IPS DF 19.7 (cell line): ENCODE measurements around the gene FAM193A.
"Not testable (repeated sequence)": the region's sequence is repeated elsewhere in the genome, so short reads cannot be mapped to it uniquely, and the experiment has no call there.

ENCODE experiments used
- DNase-seq: peaks from one replicate; pipeline ENCODE4 v3.0.0-alpha.2; 2013; ENCODE audit warnings: low read depth, low spot score

Gene FAM193A

GRCh38 chr4:2615821-2616220 lies 79.4 kb downstream of the FAM193A start:
- DNase-seq: no peak

GRCh38 chr4:2617955-2618354 lies 81.5 kb downstream of the FAM193A start:
- no peak for DNase-seq

GRCh38 chr4:2618729-2619128 lies 82.3 kb downstream of the FAM193A start:
- DNase-seq: not testable (repeated sequence)

- DNase-seq: no peak
Observed at GRCh38 chr4:2619459-2619858, 83.0 kb downstream of the FAM193A start.

GRCh38 chr4:2621419-2621818 lies 85.0 kb downstream of the FAM193A start:
- DNase-seq: no peak

GRCh38 chr4:2623442-2623841 lies 87.0 kb downstream of the FAM193A start:
- DNase-seq: no peak

GRCh38 chr4:2624782-2625530 lies 88.5 kb downstream of the FAM193A start:
- DNase-seq: no peak

- DNase-seq: no peak
Observed at GRCh38 chr4:2626231-2626630, 89.8 kb downstream of the FAM193A start.

- DNase-seq: no peak
Observed at GRCh38 chr4:2630556-2631273, 94.3 kb downstream of the FAM193A start.

GRCh38 chr4:2634014-2634413 lies 97.6 kb downstream of the FAM193A start:
- no peak for DNase-seq

- no peak for DNase-seq
Observed at GRCh38 chr4:2636331-2636730, 99.9 kb downstream of the FAM193A start.

- not testable (repeated sequence) for DNase-seq
Observed at GRCh38 chr4:2636994-2637393, 100.5 kb downstream of the FAM193A start.

GRCh38 chr4:2637956-2638552 lies 101.6 kb downstream of the FAM193A start:
- no peak for DNase-seq

GRCh38 chr4:2638730-2639129 lies 102.3 kb downstream of the FAM193A start:
- no peak for DNase-seq

- DNase-seq: no peak
Observed at GRCh38 chr4:2642968-2643367, 106.5 kb downstream of the FAM193A start.

GRCh38 chr4:2643555-2643954 lies 107.1 kb downstream of the FAM193A start:
- DNase-seq: no peak

GRCh38 chr4:2646396-2647149 lies 110.1 kb downstream of the FAM193A start:
- no peak for DNase-seq

GRCh38 chr4:2647403-2648158 lies 111.1 kb downstream of the FAM193A start:
- no peak for DNase-seq

GRCh38 chr4:2648159-2648814 lies 111.8 kb downstream of the FAM193A start:
- no peak for DNase-seq

GRCh38 chr4:2649604-2650114 lies 113.2 kb downstream of the FAM193A start:
- no peak for DNase-seq

- DNase-seq: no peak
Observed at GRCh38 chr4:2650276-2650675, 113.8 kb downstream of the FAM193A start.
